Activated CD4-positive, alpha-beta T cell treated with anti-CD3 and anti-CD28 coated beads, Interleukin-10, Interleukin-2, amounts not matched to agents 100 ng/mL and 50 ng/mL, durations not matched to agents 16 hours and 8 hours (primary cell): ENCODE results near the gene FETUB.

Source experiments
- DNase-seq: peaks from one replicate; pipeline ENCODE4 v3.0.0-alpha.2; 2020

FETUB gene

GRCh38 chr3:186638259-186638658 lies 1.9 kb upstream of the FETUB start:
- no peak for DNase-seq

GRCh38 chr3:186640473-186640818 lies 247 bp downstream of the FETUB start:
- DNase-seq = no peak

GRCh38 chr3:186640929-186641328 lies 730 bp downstream of the FETUB start:
- DNase-seq = no peak

- DNase-seq = no peak
These were observed 1.8 kb downstream of the FETUB start for GRCh38 chr3:186642014-186642413.

GRCh38 chr3:186643493-186643892 lies 3.3 kb downstream of the FETUB start:
- peak; percentile 37 for DNase-seq

- DNase-seq = no peak
These were observed 4.5 kb downstream of the FETUB start for GRCh38 chr3:186644683-186645082.

GRCh38 chr3:186646106-186646505 lies 5.9 kb downstream of the FETUB start:
- DNase-seq = no peak

- DNase-seq = no peak
These were observed 6.6 kb downstream of the FETUB start for GRCh38 chr3:186646841-186647240.

- no peak for DNase-seq
These were observed 8.7 kb downstream of the FETUB start for GRCh38 chr3:186648851-186649250.

- DNase-seq = no peak
These were observed 11.5 kb downstream of the FETUB start for GRCh38 chr3:186651678-186652215.

GRCh38 chr3:186653080-186653707 lies 13.0 kb downstream of the FETUB start:
- no peak for DNase-seq

GRCh38 chr3:186653984-186654383 lies 13.8 kb downstream of the FETUB start:
- DNase-seq = no peak

GRCh38 chr3:186663361-186664118 lies 23.3 kb downstream of the FETUB start:
- DNase-seq = no peak

- DNase-seq = no peak
These were observed 23.9 kb downstream of the FETUB start for GRCh38 chr3:186664119-186664495.

GRCh38 chr3:186664506-186664905 lies 24.3 kb downstream of the FETUB start:
- no peak for DNase-seq

- no peak for DNase-seq
These were observed 25.5 kb downstream of the FETUB start, which contains the start of gene HRG for GRCh38 chr3:186665625-186666188. TSS of gene HRG (plus strand) at chr3:186666014. CDS start at chr3:186666032, 18 bp downstream.

- DNase-seq = no peak
These were observed 28.2 kb downstream of the FETUB start for GRCh38 chr3:186668426-186668825.

- DNase-seq = peak; percentile 67
These were observed 29.3 kb downstream of the FETUB start for GRCh38 chr3:186669378-186670084.

GRCh38 chr3:186670155-186670554 lies 30.0 kb downstream of the FETUB start:
- DNase-seq = no peak

- DNase-seq = no peak
These were observed 30.9 kb downstream of the FETUB start for GRCh38 chr3:186671051-186671450.

- DNase-seq = no peak
These were observed 38.4 kb downstream of the FETUB start for GRCh38 chr3:186678604-186679003.

- no peak for DNase-seq
These were observed 39.0 kb downstream of the FETUB start for GRCh38 chr3:186679151-186679550.

GRCh38 chr3:186680869-186681268 lies 40.7 kb downstream of the FETUB start:
- DNase-seq = no peak
